ENCODE data around the gene LTF.

LTF gene

DNA sequence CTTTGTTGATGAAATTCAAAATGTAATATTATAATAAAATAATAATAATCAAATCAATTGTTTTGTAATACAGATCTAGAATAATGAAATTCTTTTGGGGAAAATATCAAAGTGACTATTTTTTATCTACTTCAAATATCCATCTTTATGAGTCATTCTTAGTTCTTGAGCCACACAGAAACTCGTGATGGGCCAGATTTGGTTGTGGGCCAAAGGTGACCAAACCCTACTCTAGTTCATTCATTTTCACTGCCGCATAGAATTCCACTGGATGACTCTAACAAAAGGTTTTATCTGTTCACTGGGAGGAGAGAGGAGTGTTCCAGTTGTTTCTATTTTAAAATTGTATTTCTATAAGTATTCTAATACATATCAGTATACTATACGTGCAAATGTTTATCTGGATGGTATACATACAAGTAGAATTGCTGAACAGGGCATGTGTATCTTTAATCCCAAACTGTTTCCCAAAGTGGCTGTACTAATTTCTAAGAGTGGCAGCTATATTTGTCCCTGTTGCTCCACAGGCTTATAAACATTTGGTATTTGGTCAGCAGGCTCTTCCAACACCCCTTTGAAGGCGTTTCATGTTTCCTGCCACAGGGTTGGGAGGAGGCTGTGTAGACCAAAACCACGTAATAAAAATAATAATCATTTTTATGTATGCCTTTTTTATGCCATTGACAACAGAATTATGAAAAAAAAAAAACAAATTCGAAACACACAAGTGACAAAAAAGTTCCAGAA lies 25.8 kb upstream of the LTF start:
- no peak for DNase-seq

DNA sequence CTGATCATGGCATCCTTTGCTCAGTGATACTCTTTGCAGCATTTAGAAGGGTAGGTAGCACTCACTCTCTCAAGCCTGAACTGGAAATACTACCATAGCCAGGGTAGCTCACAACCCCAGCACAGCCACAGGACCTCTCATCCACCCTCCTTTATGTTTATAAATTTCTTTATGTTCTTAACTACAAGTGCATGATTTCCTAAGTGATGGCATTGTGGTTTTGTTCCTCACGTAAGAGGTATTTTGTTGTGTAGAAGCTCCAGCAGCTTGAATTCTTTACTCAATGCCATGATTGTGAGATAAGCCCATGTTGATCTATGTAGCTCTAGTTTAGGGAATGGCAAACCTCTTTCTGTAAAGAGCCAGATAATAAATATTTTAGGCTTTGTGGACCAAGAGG lies 25.2 kb upstream of the LTF start:
- no peak for DNase-seq

DNA sequence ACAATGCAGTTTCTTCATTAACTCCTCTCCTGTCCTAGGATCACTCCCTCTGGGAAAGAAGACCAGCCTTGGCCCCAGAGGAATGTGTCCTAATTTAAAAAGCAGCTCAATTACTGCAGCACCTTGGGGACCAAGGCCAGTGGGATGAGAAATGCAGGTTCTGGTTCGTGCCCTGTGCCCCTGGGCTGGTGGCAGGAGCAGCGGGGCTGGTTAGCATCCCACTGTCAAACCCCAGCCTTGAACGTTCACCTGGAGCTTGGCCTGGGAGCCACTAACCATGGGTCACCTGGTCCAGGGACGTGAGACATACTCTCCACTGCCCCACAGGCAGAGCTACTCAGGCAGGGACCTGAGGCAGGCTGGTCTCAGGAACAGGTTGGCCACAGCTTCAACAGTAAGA lies 24.7 kb upstream of the LTF start:
- no peak for DNase-seq

DNA sequence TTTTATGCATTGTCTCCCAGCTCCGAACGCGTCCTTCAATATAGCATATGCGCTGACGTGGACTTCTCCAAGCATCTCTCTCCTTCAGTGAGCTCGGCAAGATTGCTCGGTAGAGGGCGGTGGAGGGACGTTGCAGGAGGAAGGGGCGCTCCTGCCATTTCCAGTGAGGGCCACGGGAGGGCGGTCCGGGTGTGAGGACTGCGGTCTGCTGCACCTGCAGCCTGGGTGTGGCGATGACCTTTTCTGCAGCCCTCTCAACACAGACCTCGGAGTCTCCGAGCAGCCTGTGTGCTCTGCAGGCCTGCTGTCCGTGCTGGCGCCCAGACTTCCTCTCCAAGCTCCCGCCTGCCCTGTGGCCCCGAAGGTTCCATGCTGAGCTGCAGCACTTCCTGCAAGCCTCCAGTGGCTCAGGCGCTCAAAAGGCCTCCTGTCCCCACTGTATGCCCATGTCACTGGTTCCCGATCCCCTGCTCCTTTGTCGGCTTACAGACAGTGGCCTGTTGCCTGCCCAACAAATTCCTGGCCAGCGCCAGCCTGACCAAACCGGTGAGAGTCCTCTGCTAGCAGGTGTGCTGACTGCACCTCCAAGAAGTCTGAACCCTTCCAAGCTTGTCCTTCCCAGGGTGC lies 24.1 kb upstream of the LTF start:
- DNase-seq: peak; percentile 90 to 95 (median 92)

- DNase-seq: no peak
Observed at GRCh38 chr3:46485779-46486175, 21.1 kb upstream of the LTF start.

- DNase-seq: no peak
Observed at GRCh38 chr3:46484911-46485778, 20.4 kb upstream of the LTF start.

GRCh38 chr3:46484388-46484787 lies 19.7 kb upstream of the LTF start:
- DNase-seq: no peak

- peak in 1 of 4 experiments; percentile 18 for DNase-seq
Observed at GRCh38 chr3:46483825-46484224, 19.1 kb upstream of the LTF start.

DNA sequence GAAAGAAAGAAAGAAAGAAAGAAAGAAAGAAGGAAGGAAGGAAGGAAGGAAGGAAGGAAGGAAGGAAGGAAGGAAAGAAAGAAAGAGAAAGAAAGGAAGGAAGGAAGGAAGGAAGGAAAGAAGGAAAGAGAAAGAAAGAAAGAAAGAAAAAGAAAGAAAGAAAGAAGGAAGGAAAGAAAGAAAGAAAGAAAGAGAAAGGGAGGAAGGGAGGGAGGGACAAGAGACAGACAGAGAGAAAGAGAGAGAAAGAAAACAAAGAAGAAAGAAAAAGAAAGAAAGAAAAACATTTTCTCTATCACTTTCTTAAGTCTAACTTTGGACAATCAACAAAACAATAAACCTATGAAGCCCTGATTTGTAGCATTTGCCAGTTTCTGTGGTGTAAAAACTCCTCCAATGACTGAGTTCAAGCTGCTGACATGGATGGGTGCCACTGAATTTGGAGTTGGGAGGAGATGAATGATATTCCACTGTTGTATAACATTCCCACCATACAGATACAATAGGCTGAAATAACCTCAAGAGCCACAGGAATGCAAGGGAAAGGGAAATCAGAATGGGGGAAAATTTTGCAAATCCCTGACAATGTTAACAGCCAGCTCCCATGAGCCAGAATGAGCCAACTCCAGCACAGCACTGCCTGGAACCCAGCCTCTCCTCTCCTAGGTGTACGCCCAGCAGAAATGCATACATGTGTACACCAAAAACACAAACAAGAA lies 18.1 kb upstream of the LTF start:
- DNase-seq: no peak

DNA sequence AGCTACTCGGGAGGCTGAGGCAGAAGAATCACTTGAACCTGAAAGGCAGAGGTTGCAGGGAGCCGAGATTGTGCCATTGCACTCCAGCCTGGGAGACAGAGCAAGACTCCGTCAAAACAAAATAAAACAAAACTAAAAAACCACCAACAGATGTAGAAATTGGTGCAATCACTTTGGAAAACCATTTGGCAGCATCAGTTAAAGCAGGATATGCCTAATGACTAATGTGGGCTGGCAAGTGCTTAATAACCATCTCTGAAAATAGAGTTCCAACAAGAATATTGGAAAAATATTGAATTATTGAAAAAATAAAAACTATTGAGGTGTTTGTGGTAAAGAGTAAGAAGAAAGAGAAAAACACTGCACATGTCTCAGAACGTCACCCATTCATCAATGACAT lies 16.9 kb upstream of the LTF start:
- DNase-seq: no peak

DNA sequence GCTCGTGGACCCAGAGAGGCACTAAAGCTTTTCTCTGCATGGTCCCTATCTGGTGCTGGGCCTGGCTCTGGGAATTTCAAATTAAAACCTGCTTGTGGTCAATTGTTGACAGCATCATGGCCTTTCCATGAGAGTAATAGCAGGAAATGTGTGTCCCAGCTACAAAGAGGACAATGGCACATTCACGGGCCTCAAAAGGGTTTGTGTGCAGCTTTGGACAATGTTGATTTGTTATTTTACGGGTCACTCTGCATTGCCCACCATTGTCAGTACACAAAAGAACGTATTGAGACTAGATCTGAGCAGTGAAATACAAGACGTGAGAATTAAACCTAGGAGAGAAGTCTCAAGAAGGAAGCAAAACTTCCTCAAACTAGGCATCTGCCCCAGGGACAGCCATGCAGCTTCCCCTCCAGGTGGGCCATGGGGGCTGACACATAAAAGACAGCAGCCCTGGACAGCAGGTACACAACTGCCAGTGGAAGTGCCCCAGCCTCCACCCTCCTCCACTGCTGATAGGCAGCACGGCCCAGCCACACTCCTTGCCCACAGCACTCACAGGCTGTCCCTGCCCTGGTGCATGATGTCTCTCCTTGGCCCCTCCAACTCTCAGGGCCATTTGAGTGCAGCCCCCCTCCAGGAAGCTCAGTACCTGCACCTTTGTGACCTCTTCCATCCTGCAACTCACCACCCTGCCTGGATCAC lies 15.9 kb upstream of the LTF start:
- DNase-seq: no peak

DNA sequence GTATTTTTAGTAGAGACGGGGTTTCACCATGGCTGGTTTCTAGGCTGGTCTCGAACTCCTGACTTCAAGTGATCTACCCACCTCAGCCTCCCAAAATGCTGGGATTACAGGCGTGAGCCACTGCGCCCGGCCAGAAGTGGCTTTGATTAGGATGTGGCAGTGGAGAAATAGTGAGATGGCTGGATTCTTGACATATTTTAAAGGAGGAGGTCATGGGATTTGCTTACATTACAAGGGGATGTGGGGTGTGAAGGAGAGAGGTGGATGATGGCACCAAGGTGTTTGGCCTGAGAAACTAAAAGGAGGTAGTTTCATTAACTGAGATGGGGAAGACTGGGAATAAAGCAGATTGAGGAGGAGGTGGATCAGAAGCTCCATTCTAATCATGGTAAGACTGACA lies 15.0 kb upstream of the LTF start:
- no peak for DNase-seq

DNA sequence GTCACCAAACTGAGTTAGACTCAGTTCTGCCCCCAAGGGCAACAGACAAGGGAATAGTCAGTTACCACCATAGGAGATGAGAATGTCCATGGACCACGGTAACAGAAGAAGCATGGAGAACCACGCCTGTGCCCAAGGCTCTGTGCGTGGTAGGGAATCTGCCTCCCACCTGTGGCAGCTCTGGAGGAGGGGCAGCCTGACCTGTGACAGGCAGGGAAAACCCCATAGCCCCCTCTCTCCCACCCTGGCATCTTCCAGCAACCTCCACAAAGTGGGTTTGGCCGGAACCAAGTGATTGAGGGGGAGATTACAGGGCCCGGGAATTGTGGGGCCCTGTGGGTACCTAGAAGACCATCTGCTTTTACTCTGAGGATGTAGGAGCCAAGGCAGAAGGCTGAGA lies 14.3 kb upstream of the LTF start:
- DNase-seq: no peak

DNA sequence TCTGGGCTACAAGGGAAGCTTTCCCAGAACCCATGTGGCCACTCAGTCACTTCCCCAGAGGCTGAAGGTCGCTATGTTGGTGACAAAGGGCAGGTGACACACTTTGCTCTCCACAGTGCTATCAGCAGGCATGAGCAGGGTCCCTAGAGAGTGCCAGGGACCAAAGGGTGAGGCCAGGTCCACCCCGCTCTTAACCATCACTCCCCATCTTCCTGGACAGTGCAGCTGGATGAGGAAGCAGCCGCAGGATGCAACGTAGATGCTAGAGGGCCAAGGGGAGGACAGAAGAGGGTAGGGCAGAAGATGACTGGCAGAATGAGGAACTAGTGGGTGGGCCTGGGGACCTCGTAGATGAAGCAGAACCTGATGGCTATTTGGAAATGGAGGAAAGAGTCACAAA lies 13.6 kb upstream of the LTF start:
- DNase-seq: peak in 3 of 4 experiments; percentile 37 to 46 (median 39)

GRCh38 chr3:46477756-46478155 lies 13.1 kb upstream of the LTF start:
- DNase-seq: no peak

DNA sequence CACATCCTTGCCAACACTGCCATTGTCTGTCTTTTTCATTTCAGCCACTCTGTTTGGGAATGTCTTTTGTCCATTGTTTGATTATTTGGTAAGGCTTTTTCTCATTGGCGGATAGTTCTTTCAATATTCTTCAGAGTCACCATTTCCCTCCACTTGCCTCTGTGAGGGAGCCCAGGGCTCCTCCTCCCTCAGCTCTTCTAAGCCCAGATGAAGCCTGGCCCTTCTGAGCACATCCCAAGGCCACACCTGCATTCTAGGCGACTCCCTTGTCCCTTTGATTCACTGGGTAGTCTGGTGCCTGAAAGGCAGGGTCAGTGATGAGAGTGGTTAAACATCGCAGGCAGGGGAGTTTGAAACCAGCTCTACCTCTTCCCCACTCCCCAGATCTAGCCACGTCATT lies 12.4 kb upstream of the LTF start:
- no peak for DNase-seq

- no peak for DNase-seq
Observed at GRCh38 chr3:46472736-46473135, 8.0 kb upstream of the LTF start.

DNA sequence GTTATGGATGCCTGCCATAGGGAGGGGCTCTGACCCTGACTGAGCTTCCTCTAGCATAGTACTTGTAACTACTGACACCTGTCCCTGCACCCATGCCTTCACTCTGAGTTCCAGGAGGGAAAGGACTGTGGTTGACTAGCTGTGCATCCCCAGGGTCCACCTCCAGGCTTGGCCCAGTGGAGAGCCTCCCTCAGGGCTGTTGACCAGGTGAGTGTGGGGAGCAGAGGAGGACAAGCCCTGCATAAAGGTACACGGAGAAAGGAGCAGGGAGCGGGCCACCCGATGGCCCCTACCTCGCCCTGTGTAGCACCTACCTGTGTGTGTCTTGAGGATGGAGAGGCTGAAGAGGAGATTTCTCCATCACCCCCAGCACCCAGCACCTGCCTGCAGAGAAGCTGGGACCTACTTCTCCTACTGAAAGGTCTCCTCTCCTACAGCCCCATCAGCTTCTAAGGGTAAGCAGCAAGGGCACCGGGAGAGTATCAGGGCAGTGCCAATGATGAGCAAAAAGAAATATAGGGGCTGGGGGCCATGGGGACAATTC lies 6.7 kb upstream of the LTF start:
- no peak for DNase-seq

DNA sequence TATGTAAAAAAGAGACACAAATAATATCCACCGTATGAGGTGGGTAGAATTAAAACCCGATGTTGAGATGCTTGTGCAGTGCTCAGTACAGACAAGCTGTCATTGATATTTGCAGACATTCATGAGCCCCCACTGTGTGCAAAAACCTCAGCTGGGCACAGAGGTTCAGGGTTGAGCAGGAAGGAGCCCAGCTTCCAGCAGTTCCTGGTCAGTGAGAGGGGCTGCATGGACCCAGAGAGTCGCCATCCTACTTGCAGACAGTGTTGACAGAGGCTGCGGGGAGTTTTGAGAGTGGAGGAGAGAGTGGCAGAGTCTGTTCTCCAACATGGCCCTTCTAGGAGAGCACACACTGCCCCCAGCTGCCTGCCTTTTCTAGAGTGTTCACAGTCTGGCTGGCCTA lies 6.1 kb upstream of the LTF start:
- no peak for DNase-seq

- DNase-seq: peak in 3 of 4 experiments; percentile 33 to 55 (median 39)
Observed at GRCh38 chr3:46469680-46470357, 5.1 kb upstream of the LTF start.
